ENCODE data around the gene CBLL1.

GRCh38 chr7:107744345-107744750, 406 bp downstream of the CBLL1 start:
- TF ChIP-seq EZH2 (IDR thresholded peaks at IDR 0.05; ENCODE audit: borderline replicate concordance, insufficient read depth, low read length, poor library complexity, severe bottlenecking) (no peak), CTCF (IDR thresholded peaks at IDR 0.05; ENCODE audit: poor library complexity, severe bottlenecking) (no peak), TAF1 (IDR thresholded peaks at IDR 0.05; ENCODE audit: low read depth) (no peak), POLR2AphosphoS5 (IDR thresholded peaks at IDR 0.05) (no peak)
